ENCODE measurements around the gene PLIN3.

PLIN3 gene

DNA sequence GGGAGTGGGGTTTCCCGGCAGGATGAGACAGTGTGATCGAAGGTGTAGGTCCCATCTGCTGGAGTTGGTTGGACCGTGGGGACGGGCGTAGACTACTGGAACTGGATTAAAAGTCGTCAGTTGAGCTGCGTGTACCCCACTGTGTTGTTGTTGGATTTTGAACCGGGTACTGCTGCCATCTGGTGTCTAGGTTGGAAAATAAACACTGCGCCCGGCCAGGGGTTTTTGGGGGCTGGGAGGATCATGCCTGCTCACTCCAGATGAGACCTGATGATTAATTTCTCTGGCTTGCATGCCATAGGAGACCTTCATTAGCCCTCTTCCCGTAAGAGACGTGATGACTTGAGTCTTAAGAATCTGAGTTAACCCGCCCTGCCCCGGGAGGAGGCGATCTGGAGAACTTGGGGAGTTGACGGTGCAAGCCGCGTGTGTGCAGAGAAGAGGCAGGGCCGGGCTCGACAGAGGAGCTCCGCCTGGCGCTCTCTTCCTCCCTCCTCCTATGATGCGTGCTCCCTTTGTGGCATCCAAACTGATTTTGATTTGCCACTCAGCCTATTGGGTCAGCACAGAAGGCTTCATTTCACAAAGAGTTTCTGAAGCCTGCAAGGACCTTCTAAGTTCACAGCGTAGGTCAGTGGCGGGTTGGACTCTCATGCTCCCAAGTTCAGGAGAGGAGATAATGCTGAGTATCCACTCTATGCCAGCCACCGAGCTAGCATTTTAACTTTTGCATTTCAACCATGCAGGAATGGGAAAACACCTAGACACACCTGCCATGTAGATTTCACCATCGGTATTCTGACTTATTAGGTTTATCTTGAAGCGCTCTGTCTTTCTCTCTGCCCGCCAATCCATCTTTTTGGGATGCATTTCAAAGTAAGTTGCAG, 44.6 kb upstream of the PLIN3 start (continued):
- TF ChIP-seq, protein P1, sequence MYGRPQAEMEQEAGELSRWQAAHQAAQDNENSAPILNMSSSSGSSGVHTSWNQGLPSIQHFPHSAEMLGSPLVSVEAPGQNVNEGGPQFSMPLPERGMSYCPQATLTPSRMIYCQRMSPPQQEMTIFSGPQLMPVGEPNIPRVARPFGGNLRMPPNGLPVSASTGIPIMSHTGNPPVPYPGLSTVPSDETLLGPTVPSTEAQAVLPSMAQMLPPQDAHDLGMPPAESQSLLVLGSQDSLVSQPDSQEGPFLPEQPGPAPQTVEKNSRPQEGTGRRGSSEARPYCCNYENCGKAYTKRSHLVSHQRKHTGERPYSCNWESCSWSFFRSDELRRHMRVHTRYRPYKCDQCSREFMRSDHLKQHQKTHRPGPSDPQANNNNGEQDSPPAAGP (tag by site-specific recombination; IDR thresholded peaks at IDR 0.05) = peak; percentile 61; the same call in 1 of the 2 replicates
- TF ChIP-seq ZNF561 (tag by site-specific recombination; IDR thresholded peaks at IDR 0.05; ENCODE audit: borderline replicate concordance) = 0 out of 2 replicates have a peak, but pooled peaks have one; percentile 37
- TF ChIP-seq KLF1 (tag by site-specific recombination; IDR thresholded peaks at IDR 0.05) = 0 out of 2 replicates have a peak, but pooled peaks have one; percentile 45
- TF ChIP-seq ZNF138 (tag by site-specific recombination; IDR thresholded peaks at IDR 0.05; ENCODE audit: borderline replicate concordance) = no peak
- TF ChIP-seq, protein P2, sequence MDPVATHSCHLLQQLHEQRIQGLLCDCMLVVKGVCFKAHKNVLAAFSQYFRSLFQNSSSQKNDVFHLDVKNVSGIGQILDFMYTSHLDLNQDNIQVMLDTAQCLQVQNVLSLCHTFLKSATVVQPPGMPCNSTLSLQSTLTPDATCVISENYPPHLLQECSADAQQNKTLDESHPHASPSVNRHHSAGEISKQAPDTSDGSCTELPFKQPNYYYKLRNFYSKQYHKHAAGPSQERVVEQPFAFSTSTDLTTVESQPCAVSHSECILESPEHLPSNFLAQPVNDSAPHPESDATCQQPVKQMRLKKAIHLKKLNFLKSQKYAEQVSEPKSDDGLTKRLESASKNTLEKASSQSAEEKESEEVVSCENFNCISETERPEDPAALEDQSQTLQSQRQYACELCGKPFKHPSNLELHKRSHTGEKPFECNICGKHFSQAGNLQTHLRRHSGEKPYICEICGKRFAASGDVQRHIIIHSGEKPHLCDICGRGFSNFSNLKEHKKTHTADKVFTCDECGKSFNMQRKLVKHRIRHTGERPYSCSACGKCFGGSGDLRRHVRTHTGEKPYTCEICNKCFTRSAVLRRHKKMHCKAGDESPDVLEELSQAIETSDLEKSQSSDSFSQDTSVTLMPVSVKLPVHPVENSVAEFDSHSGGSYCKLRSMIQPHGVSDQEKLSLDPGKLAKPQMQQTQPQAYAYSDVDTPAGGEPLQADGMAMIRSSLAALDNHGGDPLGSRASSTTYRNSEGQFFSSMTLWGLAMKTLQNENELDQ (tag by site-specific recombination; IDR thresholded peaks at IDR 0.05; ENCODE audit: low read depth) = no peak
- 0 out of 2 replicates have a peak, but pooled peaks have one; percentile 15 for TF ChIP-seq ZBTB1 (tag by site-specific recombination; IDR thresholded peaks at IDR 0.05)
- TF ChIP-seq, protein P3, sequence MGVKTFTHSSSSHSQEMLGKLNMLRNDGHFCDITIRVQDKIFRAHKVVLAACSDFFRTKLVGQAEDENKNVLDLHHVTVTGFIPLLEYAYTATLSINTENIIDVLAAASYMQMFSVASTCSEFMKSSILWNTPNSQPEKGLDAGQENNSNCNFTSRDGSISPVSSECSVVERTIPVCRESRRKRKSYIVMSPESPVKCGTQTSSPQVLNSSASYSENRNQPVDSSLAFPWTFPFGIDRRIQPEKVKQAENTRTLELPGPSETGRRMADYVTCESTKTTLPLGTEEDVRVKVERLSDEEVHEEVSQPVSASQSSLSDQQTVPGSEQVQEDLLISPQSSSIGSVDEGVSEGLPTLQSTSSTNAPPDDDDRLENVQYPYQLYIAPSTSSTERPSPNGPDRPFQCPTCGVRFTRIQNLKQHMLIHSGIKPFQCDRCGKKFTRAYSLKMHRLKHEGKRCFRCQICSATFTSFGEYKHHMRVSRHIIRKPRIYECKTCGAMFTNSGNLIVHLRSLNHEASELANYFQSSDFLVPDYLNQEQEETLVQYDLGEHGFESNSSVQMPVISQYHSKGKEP (tag by site-specific recombination; IDR thresholded peaks at IDR 0.05) = no peak
- TF ChIP-seq ZNF221 (tag by site-specific recombination; IDR thresholded peaks at IDR 0.05; ENCODE audit: borderline replicate concordance) = no peak
- TF ChIP-seq ZNF596 (tag by site-specific recombination; IDR thresholded peaks at IDR 0.05) = no peak
- no peak for TF ChIP-seq ZNF843 (tag by site-specific recombination; IDR thresholded peaks at IDR 0.05)
- TF ChIP-seq SALL2 (tag by site-specific recombination; IDR thresholded peaks at IDR 0.05; ENCODE audit: borderline replicate concordance) = no peak
- TF ChIP-seq, protein P4, sequence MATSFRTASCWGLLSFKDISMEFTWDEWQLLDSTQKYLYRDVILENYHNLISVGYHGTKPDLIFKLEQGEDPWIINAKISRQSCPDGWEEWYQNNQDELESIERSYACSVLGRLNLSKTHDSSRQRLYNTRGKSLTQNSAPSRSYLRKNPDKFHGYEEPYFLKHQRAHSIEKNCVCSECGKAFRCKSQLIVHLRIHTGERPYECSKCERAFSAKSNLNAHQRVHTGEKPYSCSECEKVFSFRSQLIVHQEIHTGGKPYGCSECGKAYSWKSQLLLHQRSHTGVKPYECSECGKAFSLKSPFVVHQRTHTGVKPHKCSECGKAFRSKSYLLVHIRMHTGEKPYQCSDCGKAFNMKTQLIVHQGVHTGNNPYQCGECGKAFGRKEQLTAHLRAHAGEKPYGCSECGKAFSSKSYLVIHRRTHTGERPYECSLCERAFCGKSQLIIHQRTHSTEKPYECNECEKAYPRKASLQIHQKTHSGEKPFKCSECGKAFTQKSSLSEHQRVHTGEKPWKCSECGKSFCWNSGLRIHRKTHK (tag by site-specific recombination; IDR thresholded peaks at IDR 0.05) = no peak
- TF ChIP-seq ZNF548 (tag by site-specific recombination; IDR thresholded peaks at IDR 0.05) = no peak
- peak; percentile 26; the same call in 1 of the 2 replicates for TF ChIP-seq ZNF394 (tag by site-specific recombination; IDR thresholded peaks at IDR 0.05; ENCODE audit: borderline replicate concordance)
- TF ChIP-seq ZNF629 (tag by site-specific recombination; IDR thresholded peaks at IDR 0.05) = peak; percentile 44; the same call in 1 of the 2 replicates
- TF ChIP-seq ZBTB20 (tag by site-specific recombination; IDR thresholded peaks at IDR 0.05) = peak; percentile 54; the same call in 1 of the 2 replicates
- TF ChIP-seq, protein P5, sequence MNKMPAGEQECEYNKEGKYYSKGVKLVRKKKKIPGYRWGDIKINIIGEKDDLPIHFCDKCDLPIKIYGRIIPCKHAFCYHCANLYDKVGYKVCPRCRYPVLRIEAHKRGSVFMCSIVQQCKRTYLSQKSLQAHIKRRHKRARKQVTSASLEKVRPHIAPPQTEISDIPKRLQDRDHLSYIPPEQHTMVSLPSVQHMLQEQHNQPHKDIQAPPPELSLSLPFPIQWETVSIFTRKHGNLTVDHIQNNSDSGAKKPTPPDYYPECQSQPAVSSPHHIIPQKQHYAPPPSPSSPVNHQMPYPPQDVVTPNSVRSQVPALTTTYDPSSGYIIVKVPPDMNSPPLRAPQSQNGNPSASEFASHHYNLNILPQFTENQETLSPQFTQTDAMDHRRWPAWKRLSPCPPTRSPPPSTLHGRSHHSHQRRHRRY (tag by site-specific recombination; IDR thresholded peaks at IDR 0.05) = no peak
- TF ChIP-seq KLF9 (tag by site-specific recombination; IDR thresholded peaks at IDR 0.05; ENCODE audit: low read depth) = no peak
- peak; percentile 60 for TF ChIP-seq ZBTB17 (tag by site-specific recombination; IDR thresholded peaks at IDR 0.05)
